CD4-positive, alpha-beta T cell treated with Interleukin-1 beta for 1 hour (primary cell): ENCODE measurements around the gene SZRD1.

Experiments used
- DNase-seq, 2 donors: peaks; one replicate each; pipeline ENCODE4 v3.0.0-alpha.2; 2020 to 2022

Gene SZRD1

DNA sequence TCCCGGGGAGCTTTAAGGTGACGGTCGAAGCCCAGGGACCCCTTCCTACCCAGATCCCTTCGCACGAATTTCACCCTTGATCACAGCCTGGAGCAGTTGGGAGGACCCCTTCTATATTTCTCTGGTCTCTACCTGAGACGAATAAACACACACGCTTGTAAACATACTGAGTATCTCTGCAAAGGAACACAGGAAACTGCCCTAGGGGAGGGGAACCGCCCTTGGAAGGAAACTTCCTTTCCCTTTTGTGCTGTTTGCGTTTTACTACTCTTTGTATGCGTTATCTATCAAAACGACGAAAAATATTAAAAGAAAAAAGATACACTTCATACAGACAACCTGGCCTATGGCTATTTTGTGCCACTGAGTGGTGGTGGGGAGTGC, 74.2 kb downstream of the SZRD1 start:
- no peak for DNase-seq

DNA sequence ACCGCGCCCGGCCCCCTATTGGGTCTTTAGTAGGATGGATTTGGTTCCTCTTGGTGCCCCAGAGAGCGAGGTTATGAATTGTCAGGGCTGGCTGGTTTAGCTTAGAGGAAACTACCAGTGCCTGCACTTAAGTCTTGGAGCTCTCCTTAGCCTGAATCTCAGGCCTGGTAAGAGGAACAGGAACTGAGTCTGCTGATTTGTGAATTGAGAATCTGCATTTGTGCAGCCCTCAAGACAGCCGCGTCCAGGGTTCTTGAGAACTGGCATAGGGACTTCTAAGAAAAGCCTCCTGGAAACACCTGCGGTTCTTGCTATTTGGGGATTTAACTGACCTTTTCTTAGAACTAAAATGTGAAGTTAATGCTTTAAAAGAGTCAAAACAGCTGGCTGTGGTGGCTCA, 75.2 kb downstream of the SZRD1 start:
- DNase-seq, result no peak

DNA sequence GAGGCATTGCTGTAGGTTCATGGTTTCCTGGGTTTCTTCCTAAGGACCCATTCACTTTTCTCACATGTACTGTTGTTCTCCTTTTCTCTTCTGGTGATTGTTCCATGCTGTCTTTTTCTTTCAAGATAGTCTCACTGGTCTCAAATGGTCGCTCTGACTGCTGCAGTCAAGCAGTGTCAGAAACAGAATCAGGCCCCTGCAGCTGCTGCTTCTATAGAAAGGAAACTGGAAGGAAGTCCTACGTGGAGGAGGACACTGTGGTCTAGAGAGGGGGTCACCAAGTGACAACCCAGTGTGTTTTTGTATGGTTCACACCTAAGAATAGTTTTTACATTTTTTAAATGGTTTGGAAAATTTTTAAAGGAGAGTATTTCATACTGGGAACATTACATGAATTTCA, 75.9 kb downstream of the SZRD1 start:
- DNase-seq, result no peak

DNA sequence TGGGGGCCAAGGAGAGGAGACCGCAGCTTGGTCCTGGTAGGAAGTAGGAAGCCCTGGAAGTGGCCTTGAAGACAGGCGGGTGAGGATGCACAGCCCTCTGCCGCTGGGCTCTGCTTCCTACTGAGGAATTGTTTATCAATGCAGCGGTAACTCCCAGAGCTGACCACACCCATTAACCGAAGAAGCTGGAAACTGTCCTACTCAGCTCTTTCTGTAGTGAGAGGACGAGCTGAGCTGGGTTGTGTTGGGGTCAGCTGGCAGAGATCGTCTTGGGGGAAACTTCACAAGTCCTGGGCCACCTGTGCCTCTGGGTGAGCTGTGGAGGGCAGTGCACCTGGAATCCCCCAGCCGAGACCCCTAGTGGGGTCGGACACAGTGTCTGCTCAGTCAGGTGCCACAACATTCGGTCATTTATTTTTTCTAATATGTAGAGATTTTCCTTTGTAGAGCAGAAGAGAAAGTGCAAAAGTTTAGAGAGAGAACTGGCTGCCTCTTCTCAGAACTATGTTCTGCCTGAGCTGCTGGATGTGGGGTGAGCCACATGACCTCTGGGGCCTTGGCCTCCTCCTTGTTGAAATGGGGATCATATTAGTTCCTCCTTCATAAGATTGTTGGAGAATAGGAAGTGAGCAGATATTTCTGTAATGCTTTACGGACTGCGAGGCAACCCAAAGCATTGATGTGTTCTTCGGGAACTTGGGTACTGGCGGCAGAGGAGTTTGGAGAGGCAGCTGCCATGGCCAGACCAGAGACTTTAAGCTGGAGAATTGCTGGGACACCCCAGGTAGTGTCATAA, 77.1 kb downstream of the SZRD1 start:
- no peak for DNase-seq

DNA sequence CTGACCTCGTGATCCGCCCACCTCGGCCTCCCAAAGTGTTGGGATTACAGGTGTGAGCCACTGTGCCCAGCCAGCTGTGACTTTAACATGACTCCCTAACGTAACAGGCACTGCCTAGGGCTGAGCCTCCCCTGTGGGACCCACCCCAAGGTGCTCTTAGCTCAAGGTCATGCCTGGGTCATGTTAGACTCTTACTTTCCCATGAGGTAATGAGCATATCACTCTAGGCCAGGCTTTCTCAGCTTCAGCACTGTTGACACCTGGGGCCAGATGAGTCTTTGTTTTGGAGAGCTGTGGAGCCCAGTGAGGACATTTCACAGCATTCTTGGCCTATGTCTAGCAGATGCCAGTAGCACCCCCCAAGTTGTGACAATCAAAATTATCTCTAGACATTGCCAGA, 78.0 kb downstream of the SZRD1 start:
- no peak for DNase-seq

GRCh38 chr1:16446116-16446515, 79.1 kb downstream of the SZRD1 start:
- DNase-seq, result no peak

DNA sequence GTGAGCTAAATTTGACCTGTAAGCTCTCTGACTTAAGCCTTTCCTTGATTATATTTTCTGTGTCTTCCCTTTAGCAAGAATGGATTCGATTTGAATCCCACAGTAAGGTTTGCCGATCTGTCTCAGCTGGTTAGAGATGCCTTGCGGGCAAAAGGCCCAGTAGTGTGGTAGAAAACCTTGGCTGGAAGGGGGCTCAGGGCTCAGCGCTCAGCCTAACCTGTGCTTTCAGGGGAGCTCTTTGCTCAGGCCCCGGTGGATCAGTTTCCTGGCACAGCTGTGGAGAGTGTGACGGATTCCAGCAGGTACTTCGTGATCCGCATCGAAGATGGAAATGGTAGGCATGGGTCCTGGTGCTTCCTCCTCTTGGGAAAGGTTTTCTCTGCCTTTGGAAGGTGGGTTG, 80.6 kb downstream of the SZRD1 start:
- no peak for DNase-seq
